Hematopoietic multipotent progenitor cell (in vitro differentiated cells): Measurements from ENCODE around the gene GAL3ST1. TPM values are rescaled to one million over a fixed set of nuclear protein-coding genes. Genes with fewer than 3 reads are reported as not detected.

ENCODE experiments used
- DNase-seq, 3 donors: peaks; one replicate each; pipeline ENCODE4 v3.0.0-alpha.2; 2011 to 2015; ENCODE audit warnings: low read depth in 2 of 3, low spot score in 2 of 3
- total RNA-seq: library from RNA; depleted of rRNA; stranded (reverse); fragments of >200 nt; gene quantifications from one replicate; pipeline ENCODE4 v1.2.3, GENCODE V29; 2012

The GAL3ST1 gene
- total RNA-seq, 1 donor = 0.27 TPM

DNA sequence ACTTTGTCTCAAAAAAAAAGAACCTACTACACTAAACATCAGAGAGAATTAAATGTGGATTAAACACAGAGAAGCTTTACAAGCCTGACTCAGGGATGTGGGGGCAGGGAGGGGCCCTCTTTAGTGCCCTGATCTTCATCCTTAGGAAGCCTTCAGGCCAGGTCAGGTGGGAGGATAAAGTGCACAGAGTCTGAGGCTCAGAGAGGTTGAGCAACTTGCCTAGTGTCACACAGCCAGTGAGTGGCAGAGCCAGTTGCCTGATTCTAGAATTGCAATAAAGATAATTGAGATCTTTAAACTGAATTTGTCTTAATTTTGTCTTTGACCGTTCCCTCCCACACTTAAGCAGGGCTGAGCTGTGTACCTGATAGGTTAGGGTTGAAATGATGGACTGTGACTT, 35.1 kb downstream of the GAL3ST1 start:
- no peak for DNase-seq

DNA sequence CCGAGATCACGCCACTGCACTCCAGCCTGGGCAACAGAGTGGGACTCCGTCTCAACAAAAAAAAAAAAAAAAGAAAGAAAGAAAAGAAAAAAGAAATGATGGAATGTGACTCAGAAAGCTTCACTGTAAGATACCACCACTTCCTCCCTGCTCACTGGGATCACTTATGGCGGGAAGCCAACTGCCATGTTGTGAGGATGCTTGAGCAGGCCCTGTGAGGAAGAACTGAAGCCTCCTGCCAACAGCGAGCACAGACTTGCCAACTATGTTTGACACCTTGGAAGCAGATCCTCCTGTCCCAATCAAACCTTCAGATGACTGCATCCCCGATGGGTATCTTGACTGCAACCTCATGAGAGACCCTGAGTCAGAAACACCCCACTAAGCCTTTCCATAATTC, 36.2 kb downstream of the GAL3ST1 start:
- no peak for DNase-seq

- no peak for DNase-seq
Observed at GRCh38 chr22:30537083-30537731, 37.3 kb downstream of the GAL3ST1 start.

- DNase-seq = no peak
Observed at GRCh38 chr22:30535182-30535581, 39.3 kb downstream of the GAL3ST1 start.

- DNase-seq = no peak
Observed at GRCh38 chr22:30531651-30532608, 42.5 kb downstream of the GAL3ST1 start.

GRCh38 chr22:30526656-30527055, 47.8 kb downstream of the GAL3ST1 start:
- DNase-seq = no peak

DNA sequence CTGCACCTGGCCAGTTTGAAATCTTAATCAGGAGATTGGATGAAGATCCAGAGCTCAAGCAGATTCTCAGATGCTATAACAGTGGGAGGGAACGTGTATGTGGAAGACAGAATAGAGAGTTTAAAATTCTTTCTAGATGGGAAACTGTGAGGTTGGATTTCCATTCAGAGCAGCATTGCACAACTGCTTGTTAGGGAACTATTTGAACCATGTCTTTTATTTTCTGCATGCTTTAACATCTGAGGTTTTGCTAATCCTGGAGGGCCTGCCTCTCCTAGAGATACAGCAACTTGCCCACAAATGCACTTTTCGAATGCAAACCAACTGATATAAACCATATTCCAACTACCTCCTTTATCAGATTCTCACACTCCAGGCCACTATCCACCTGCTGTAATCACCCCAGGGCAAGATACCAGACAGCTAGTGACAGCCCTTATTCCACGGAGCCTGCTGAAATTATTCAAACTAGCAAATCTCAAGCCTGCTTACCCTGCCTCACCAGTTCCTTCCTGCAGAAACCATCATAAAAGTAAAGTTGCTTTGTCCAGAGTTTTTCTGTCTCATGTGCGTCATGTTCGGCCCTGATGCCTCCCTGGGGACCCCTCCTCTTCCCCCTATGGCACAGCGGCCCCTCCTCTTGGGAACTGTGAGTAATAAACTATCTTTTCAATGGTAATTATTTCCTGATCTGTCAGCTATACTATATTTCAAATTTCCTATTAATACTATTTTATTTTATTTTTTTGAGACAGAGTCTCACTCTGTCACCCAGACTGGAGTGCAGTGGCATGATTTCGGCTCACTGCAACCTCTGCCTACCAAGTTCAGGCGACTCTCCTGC, 50.6 kb downstream of the GAL3ST1 start:
- no peak for DNase-seq

GRCh38 chr22:30521368-30522156, 52.9 kb downstream of the GAL3ST1 start:
- DNase-seq = no peak

DNA sequence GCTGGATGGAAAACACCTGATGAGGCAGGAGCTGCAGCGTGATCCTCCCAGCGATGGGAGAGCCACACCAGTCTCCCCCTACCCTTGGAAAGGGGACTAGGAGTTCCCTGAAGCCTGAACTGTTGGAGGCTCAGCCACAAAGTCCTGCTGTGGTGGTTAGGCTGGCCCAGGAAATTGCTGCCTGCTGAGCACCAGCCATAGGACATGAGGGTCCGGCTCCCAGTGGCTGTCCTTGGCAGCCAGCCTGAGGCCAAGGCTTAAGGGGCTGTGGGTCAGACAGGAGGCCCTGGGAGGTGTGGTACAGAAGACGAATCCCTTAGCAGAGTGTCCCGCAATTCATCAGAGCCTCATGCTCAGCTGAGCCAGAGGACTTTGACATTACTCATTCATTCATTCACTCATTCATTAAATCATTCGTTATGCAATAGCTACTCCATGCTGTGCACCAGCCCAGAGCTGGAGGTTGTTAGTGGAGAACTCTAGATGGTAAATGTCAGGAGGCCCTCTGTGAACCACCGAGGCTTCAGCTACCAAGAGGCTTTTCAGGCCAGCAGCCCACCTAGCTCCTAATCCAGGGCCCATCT, 54.5 kb downstream of the GAL3ST1 start:
- no peak for DNase-seq

- no peak for DNase-seq
Observed at GRCh38 chr22:30516731-30517130, 57.7 kb downstream of the GAL3ST1 start.

DNA sequence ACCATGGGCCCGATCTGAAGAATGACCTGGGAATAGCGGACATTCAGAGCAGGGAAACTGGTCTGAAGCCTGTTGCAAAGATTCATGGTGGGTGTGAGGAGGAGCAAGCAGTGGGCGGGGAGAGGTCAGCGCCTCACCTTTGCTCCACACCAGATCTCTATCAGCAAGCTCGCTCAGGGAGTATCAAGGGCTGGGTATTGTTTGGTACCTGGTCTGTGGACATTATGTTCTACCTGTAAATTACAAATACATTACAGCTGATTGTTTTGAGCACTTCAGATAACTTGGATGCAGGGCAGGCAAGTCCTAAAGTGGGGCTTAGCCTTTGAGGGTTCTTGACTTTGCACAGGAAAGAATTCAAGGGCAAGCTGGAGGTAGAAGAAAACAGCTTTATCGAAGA, 58.2 kb downstream of the GAL3ST1 start:
- DNase-seq = no peak

GRCh38 chr22:30514252-30514651, 60.2 kb downstream of the GAL3ST1 start:
- DNase-seq = no peak

DNA sequence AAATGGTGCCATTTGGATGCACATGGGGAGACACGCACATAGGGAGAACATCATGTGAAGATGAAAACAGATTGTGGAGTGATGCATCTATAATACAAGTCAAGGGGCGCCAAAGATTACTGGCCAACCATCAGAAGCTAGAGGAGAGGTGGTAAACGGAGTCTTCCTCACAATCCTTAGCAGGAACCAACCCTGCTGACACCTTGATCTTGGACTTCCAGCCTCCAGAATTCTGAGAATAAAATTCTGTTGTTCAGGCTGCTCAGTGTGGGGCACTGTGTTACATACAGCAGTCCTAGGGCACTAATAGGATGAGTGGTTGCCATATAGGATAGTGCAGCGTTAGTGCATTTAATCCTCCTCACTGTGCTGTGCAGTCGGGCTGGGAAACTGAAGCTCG, 61.0 kb downstream of the GAL3ST1 start:
- no peak for DNase-seq

DNA sequence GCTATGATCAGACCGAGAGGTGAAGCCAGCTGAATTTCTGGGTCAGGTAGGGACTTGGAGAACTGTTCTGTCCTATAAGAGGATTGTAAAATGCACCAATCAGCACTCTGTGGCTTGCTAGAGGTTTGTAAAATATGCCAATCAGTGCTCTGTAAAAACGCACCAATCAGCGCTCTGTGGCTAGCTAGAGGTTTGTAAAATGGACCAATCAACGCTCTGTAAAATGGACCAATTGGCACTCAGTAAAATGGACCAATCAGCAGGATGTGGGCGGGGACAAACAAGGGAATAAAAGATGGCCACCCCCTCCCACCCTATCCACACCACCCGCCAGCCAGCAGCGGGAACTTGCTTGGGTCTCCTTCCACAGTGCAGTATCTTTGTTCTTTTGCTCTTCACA, 62.6 kb downstream of the GAL3ST1 start:
- DNase-seq = no peak

DNA sequence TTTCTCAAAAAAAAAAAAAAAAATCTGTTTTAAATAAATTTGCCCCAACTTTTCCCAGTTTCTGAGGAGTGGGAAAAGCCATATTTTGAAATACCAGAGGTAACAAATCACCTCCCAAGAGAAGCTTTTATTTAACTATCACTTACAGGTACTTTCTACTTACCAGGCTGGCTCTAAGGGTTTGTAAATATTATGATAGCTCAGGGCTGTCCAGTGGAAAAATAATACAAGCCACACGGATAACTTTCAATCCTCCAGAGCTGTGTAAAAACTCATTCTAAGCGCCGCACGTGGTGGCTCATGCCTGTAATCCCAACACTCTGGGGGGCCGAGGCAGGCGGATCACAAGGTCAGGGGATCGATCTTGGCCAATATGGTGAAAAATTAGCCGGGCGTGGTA, 63.4 kb downstream of the GAL3ST1 start:
- DNase-seq = no peak

DNA sequence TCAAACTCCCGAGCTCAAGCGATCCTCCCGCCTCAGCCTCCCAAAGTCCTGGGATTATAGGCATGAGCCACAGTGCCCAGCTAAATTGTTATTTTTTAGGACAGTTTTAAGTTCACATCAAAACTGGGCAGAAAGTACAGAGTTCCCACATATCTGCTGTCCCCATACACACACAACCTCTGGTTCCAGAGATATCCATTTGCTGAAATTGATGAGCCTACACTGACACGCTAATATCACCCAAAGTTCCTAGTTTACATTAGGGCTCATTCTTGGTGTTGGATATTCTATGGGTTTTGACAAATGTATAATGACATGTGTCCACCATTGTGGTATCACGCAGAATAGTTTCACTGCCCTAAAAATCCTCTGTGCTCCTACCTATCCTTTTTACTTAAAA, 66.2 kb downstream of the GAL3ST1 start:
- no peak for DNase-seq

GRCh38 chr22:30507670-30508069, 66.8 kb downstream of the GAL3ST1 start:
- DNase-seq = no peak

DNA sequence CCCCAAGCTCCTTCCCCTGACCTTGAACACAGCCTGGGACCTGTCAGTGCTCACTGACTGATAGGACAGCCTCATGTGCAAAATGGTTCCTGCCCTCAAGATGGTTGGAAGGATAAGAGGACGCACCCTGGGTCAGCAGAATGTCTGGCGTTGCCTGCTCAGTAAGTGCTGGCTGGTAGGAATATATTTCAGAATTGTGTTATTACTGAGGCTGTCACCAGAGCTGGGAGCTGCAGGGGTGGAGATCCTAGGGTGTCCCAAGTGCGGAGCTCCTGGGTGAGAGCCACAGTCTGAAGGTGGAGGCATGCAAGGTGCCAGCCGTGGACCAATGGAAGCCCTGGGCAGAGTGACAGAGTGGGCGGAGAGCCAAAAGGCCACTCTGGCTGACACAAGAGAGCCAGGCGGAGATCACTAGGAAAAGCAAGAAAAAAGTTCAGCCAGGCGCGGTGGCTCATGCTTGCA, 67.9 kb downstream of the GAL3ST1 start:
- no peak for DNase-seq
